Erythroblast (primary cell): ENCODE measurements around the gene CYB561.
"Not testable (repeated sequence)": the region's sequence is repeated elsewhere in the genome, so short reads cannot be mapped to it uniquely, and the experiment has no call there.

Source experiments
- DNase-seq, 2 experiments: peaks; one replicate each; lab custom pipeline; 2025; lab: John Stamatoyannopoulos, UW
- GATA1 ChIP-seq: IDR thresholded peaks from 2 replicates; pipeline ENCODE4 v1.6.1; 2011; ENCODE audit warnings: low read depth, mild to moderate bottlenecking, control low read depth, low read length, moderate library complexity
- POLR2A ChIP-seq: IDR thresholded peaks from 2 replicates; pipeline ENCODE4 v1.6.1; 2011; ENCODE audit warnings: mild to moderate bottlenecking, low read length

Gene CYB561

DNA sequence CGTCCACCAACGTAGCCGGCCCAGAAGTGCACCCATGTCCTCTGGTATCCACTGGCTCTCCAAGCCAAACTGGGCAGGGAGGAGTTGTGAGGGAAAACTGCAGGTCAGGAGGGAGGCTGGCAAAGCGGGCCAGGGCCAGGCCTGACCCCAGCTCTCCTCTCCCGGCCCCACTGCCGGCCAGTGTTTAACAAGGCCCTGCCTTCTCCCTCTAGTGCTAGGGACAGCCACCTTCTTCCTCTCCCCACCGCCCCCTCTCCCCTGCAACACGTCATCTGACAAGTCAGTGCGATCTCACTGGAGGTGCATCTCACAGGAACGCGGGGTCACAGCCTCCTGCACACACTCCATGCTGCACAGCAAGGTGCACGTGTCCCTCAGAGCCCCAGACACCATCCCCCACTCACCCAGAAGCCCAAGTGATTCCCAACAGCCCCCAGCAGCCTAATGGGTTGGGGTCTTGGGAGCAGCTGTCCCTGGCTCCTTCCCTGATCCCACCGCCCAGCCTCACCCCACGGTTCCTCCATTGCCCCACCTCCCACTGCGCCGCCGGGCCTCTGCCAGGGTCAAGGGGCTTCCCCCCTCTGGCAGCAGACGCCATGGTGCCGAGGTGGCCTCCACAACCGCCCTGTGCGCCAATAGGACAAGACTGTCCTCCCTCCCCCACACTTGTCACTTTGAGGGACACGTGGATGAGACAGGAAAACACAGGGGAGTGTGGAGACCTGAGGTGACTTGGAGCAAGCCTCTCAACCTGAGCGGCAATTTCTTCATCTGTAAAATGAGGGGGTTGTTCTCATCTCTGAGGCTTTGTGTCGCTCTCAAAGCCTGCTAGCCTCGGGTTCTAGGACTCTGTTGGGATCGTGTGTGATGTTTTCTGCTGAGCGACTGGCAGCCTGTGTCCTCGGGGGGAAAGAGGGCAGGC is 29.6 kb upstream of the CYB561 start:
- no peak for DNase-seq
- TF ChIP-seq GATA1 = no peak
- no peak for TF ChIP-seq POLR2A

DNA sequence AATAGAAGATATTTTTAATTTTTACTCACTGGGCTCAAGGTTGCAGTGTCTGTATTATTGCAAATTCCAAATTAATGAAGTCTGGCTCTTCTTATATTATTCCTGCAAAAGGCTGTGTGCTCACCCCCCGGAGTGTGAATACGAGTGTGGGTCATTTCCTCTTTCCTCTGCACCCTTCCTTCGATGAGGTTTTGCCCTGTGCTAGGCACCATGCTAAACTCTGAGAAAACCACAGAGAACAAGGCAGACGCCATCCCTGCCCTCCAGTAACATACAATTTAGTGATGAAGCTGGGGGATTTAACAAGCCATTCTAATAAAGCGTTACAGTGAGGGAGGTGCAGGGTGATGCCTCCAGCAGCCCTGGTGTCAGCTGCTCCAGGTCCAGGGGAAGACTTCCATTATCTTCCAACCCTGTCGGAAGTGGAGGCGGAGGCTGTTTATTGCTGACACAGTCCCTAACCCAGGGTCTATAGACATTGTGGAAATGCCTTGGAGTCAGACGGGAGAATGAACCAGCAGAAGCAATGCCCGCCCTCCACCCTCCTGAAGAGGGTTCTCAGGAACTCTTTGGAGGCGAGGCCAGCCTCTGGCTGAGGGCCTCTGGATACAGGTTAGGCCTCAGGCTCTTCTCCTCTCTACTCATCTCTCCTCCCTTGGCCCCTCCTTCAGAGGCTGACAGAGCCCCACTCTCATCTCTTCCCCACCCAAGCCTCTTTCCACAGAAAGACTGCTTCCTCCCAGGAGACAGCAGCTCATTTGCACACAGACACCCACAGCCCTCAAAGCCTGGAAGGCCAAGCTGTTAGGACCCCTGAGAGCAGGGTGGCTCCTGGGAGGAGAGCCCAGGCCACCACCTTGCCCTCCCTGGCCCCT is 28.7 kb upstream of the CYB561 start:
- DNase-seq = no peak

DNA sequence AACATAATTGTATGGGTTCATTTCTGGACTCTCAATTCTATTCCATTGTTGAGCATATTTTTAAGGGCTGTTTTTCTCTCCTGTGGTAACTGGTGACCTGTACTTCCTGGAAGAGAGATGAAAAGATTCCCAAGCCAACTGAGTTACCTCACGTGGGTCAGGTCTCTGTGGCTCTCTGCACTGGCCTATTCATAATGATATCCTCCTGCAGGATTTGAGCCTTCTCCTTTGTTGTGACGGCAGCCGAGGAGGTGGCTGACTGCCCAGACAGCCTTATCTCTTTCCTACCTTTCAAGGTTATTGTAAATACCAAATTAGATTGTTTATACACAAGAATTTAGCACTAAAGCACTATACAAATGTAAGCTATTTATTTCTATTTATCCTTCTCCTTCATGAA is 28.1 kb upstream of the CYB561 start:
- no peak for TF ChIP-seq GATA1
- no peak for TF ChIP-seq POLR2A
- no peak for DNase-seq

More for the DNA sequence above, 28.7 kb upstream of the CYB561 start:
- TF ChIP-seq POLR2A = no peak
- no peak for TF ChIP-seq GATA1

DNA sequence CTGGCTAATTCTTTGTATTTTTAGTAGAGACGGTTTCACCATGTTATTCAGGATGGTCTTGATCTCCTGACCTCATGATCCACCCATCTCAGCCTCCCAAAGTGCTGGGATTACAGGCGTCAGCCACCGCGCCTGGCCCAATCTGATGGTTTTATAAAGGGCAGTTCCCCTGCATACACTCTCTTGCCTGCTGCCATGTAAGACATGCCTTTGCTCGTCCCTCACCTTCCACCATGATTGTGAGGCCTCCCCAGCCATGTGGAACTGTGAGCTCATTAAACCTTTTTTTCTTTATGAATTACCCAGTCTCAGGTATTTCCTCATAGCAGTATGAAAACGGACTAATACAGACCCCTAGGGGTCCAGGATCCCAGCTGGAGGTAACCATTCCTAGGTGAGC is 22.0 kb upstream of the CYB561 start:
- DNase-seq = not testable (repeated sequence)

DNA sequence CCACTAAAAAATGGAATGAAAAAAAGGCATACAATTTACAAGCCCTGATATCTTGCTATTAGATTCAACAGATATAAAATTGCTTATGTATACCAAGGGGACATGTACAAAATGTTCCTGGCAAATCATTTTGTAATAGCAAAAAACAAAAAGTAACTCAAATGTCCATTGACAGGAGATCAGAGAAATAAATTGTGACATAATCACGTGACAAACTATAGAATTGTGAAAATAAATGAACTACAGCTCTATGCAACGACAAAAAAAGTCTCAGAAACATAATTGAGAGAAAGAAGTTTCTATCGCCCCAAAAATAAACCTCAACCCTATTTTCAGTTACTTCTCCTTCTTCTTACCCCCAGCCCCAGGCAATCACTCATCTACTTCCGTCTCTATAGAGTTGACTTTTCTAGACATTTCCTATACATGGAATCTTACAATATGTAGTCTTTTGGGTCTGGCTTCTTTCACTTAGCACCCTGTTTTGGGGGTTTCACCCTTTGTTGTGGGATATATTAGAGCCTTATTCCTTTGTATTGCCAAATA is 18.7 kb upstream of the CYB561 start:
- no peak for TF ChIP-seq POLR2A
- no peak for TF ChIP-seq GATA1
- DNase-seq = no peak

DNA sequence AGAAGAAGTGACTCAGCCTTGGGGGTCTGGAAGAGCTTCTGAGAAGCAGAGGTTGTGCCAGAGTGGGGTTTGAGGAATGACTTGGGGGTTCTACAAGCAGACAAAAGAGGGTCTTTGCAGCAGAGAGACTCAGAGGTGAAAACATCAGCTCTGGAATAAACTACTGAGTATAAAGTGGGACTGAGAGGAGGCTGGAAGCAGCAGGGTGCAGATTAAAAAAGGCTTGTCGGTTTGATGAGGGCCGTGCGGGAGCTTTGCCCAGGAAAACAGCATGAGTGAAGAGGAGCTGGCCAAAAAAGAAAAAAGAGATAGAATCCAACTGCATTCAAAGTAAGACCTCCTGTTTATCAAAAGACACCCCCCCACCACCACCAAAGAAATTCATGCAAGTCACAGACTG is 17.7 kb upstream of the CYB561 start:
- no peak for TF ChIP-seq POLR2A
- no peak for TF ChIP-seq GATA1
- no peak for DNase-seq

DNA sequence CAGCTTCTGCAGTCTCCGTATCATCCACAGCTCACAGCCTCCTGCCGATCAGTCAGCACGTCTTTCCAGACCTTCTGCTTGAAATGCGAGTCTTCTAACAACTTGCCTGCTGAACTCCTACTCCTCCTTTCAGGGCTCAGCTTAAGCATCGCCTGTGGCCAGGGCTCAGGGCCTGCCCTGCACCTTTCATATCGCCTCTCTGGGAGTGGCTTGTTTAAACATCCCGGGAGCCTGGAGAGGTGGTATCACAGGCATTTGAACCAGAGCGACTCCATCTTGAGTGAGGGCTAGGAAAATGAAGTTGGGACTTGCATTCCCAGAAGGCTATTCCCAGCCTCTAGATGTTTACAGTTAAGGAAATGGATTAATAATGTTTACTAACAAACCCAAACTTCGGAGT is 13.9 kb upstream of the CYB561 start:
- DNase-seq = no peak
- TF ChIP-seq GATA1 = no peak
- no peak for TF ChIP-seq POLR2A

DNA sequence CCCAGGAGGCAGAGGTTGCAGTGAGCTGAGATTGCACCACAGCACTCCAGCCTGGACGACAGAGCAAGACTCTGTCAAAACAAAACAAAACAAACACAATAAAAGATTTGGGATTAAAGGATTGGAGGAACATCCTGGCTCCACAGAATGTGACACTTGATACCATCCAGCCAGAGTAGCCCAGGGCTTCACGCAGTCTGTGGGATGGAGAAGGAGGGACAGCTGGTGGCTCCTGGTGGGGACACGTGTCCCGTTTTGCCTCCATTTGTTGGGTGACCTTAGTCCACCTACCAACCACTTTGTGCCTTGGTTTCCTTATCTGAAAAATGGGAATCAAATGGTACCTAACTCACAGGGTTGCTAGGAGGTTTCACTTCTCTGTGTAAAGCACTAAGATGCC is 12.4 kb upstream of the CYB561 start:
- no peak for DNase-seq
- TF ChIP-seq POLR2A (no peak), GATA1 (no peak)

DNA sequence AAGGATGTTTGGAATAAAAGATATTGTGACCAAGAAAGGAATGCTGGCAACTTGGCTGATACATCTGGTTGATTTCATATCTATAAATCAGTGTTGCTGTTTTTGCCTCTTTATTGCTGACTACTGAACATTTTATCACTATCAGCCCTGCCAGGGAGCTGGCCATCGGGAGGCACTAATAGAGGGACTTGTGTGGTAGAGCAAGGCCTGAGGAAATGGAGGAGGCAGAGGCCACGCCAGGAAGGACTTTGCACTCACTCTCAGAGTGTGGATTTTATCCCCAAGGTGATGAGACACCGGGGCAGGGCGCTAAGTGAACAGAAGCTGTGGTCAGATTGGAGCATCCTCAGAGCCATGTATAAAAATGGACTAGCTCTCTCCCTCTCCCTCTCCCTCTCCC is 9.3 kb upstream of the CYB561 start:
- no peak for DNase-seq
- TF ChIP-seq GATA1 = no peak
- no peak for TF ChIP-seq POLR2A

DNA sequence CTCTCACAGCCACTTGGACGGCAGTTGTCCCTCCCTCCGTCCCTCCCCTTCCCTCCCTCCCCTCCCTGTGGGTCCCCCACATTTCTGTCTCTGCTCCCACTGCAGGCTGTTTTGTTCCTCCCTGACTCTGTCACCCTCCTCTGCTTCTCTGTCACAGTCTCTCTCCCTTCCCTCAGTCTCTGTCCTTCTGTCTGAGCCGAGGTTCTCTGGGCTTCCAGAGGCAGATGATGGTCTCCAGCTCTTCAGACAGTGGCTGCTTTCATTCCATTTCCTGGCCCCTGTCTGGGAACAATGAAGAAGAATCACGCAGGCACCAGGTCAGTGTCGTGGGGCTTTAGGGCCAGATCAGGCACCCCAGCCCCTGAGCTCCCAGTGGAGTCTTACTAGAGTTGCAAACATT is 8.8 kb upstream of the CYB561 start:
- DNase-seq = no peak

DNA sequence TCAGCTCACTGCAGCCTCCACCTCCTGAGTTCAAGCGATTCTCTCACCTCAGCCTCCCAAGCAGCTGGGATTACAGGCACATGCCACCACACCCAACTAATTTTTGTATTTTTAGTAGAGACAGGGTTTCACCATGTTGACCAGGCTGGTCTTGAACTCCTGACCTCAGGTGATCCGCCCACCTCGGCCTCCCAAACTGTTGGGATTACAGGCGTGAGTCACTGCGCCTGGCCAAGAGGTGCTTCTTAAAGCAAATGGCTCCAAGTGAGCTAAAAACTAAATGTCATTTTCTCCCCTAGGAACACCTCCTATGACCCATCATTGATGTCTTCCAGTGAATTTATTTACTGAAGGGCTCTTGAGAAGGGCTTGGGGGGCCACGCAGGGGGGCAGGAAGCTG is 8.3 kb upstream of the CYB561 start:
- DNase-seq = not testable (repeated sequence)

More for the DNA sequence above, 8.8 kb upstream of the CYB561 start:
- TF ChIP-seq GATA1 (no peak), POLR2A (no peak)

DNA sequence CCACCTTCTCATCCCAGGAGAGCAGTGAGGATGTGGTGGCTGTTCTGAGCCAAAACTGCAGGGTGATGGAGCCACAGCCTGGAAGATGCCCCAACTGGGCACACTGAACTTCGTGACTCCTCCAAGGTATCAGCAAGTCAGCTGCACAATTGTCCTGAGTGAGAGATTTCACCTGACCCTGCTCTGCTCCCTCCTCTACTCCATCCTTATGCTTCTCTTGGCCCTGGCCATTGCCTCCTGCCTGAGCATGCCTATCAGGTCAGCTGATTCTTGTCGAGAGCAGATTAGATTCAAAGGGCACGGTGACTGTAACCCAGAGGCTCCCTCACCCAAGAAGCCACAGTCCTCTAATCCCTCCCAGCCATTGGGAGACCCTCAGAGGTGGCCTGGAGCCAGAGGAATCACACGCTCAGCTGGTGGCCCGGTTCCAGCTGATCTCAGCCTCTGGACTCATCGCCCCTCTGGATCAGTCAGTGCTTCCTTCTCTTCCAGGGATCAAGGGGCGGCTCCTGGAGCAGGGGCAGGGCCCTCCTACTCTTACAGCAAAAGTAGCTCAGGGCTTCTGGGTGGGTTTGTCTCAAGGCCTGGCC is 7.0 kb upstream of the CYB561 start:
- no peak for TF ChIP-seq GATA1
- no peak for DNase-seq

DNA sequence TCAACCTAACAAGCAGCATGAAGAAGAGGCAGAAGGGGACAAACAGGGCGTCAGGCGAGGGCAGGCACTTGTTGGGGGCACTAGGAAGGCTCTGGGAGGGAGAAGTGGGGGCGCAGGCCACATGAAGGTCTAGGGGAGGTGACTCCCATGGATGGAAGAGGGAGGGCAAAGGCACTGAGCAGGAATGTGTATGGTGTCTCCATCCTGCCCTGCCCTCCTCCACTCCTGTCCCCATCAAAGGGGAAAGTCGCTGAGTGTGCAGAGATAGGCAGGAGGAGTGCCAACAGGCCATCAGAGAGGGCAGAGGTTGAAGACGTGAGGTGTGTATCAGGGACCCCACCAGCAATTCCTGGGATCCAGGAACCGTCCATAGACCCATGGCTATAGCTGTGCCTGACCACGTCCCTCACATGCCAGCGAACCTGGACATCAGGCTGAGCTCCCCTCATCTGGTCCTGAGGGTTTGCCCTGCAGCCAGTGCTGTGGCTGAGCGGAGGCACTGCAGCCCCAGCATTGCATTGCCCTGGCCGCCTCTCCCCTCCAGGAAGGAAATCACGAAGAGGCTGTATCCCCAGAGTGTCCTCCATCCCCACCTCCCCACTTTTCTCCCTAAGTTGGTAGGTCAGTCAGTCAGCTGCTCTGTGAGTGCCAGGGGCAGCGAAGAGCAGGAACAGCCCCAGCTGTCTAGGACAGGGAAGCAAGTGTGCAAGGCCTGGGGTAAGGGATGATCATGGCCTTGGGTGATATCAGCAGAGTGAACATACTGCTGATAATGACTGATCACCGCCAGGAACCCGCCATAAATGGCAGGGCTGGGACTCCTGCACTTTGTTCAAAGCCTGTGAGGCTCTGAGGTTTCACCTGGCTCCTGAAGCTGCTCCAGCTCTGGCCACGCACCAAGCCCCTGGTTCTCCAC is 6.2 kb upstream of the CYB561 start:
- no peak for DNase-seq
- TF ChIP-seq POLR2A (no peak), GATA1 (no peak)
